Activated naive CD8-positive, alpha-beta T cell treated with anti-CD3 and anti-CD28 coated beads for 36 hours (primary cell): ENCODE data around the gene CXCL9. TPM values are rescaled to one million over a fixed set of nuclear protein-coding genes. Genes with fewer than 3 reads are reported as not detected.

Experiments
- DNase-seq: peaks from one replicate; pipeline ENCODE4 v3.0.0; 2021
- H3K27ac Mint-ChIP-seq: one replicate; pipeline ENCODE4 v1.8.0; 2022; ENCODE audit warnings: mild to moderate bottlenecking, moderate library complexity, mixed read lengths
- H3K27me3 Mint-ChIP-seq: one replicate; pipeline ENCODE4 v1.8.0; 2022; ENCODE audit warnings: mild to moderate bottlenecking, mixed read lengths
- H3K36me3 Mint-ChIP-seq: one replicate; pipeline ENCODE4 v1.8.0; 2021; ENCODE audit warnings: mild to moderate bottlenecking, mixed read lengths
- H3K4me1 Mint-ChIP-seq: one replicate; pipeline ENCODE4 v1.8.0; 2021; ENCODE audit warnings: mixed read lengths
- H3K4me3 Mint-ChIP-seq: one replicate; pipeline ENCODE4 v1.8.0; 2022; ENCODE audit warnings: mild to moderate bottlenecking, moderate library complexity, mixed read lengths
- H3K9me3 Mint-ChIP-seq: one replicate; pipeline ENCODE4 v1.8.0; 2022; ENCODE audit warnings: mixed read lengths
- total RNA-seq, 2 experiments: library from RNA; stranded (reverse); gene quantifications; one replicate each; pipeline ENCODE4 v1.2.3, GENCODE V29; 2021

Gene CXCL9
- total RNA-seq, 2 experiments from 2014 or later: 2.2 to 2.7 TPM

GRCh38 chr4:76023389-76023788 is 16.1 kb upstream of the CXCL9 start, which contains the start of gene CXCL10:
Gene CXCL10, minus strand, starts transcription at chr4:76023497. Its CDS starts 66 bp downstream, at chr4:76023431.
- peak within 1 kb of the TSS; percentile 25 for H3K27ac Mint-ChIP-seq
- DNase-seq: no peak
- peaks cover 29% of the 10 kb centered on the region for H3K4me1 Mint-ChIP-seq
- H3K36me3 Mint-ChIP-seq: no peaks in the 10 kb centered on the region
- H3K27me3 Mint-ChIP-seq: peaks cover 15% of the 10 kb centered on the region
- no peaks in the 10 kb centered on the region for H3K9me3 Mint-ChIP-seq
- H3K4me3 Mint-ChIP-seq: no peak within 1 kb of the TSS

DNA sequence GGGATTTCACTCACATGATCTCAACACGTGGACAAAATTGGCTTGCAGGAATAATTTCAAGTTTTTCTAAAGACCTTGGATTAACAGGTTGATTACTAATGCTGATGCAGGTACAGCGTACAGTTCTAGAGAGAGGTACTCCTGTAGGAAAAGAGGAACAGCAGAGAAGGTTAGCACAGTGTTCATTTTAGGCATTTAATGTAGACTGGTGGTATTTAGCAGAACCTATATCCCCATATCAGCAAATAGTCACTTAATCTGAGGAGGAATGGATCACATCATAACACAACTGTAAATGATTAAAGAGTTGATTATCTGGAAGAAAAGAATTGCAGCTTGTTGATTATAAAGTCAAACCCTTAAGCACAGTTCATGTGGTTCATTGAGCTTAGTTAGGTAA is 15.4 kb upstream of the CXCL9 start:
- Mint-ChIP-seq H3K4me3 (no peak overlapping the region), H3K27me3 (peaks cover 15% of the 10 kb centered on the region), H3K27ac (no peak overlapping the region), H3K9me3 (no peaks in the 10 kb centered on the region), H3K4me1 (peaks cover 22% of the 10 kb centered on the region), H3K36me3 (no peaks in the 10 kb centered on the region)
- no peak for DNase-seq

DNA sequence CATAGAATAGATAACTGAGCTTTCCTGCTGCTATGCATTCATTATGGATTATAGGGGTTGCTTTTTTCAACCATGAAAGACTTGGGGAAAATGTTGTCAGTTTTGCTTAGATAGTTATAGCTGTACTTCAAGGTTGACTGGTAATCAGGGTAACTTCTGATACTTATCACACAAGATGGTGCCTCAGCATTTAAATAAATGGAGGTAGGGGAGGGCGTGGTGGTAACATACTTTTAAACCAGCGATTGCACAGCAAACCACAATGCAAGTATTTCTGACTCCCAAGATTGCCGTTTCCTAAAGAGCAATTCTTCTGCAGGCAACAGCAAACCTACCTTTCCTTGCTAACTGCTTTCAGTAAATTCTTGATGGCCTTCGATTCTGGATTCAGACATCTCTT is 14.7 kb upstream of the CXCL9 start:
- peaks cover 18% of the 10 kb centered on the region for H3K4me1 Mint-ChIP-seq
- H3K9me3 Mint-ChIP-seq: no peaks in the 10 kb centered on the region
- H3K36me3 Mint-ChIP-seq: no peaks in the 10 kb centered on the region
- DNase-seq: no peak
- H3K4me3 Mint-ChIP-seq: no peak overlapping the region
- H3K27ac Mint-ChIP-seq: no peak overlapping the region
- peaks cover 15% of the 10 kb centered on the region for H3K27me3 Mint-ChIP-seq

GRCh38 chr4:76017056-76017686 is 9.9 kb upstream of the CXCL9 start:
- Mint-ChIP-seq H3K9me3 (no peaks in the 10 kb centered on the region), H3K27ac (no peak overlapping the region), H3K27me3 (peaks cover 7% of the 10 kb centered on the region), H3K4me1 (peaks cover 2% of the 10 kb centered on the region), H3K4me3 (no peak overlapping the region), H3K36me3 (no peaks in the 10 kb centered on the region)
- DNase-seq: no peak

DNA sequence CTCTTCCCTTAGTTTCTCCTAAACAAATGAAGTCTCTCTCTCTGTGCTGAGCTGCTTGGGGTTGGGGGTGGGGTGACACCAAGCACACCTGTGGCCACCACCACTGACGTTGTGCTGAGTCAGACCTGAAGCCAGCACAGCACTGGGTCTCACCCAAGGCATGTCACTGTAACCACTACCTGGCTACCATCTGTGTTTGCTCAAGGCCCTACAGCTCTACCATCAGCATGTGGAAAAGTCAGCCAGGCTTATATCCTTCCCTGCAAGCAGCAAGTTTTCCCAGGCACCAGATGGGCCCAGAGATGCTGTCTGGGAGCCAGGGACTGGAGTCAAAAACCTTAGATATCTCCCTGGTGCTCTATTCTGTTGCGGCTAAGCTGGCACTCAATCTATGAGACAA is 9.1 kb upstream of the CXCL9 start:
- peak; percentile 7 for DNase-seq
- no peaks in the 10 kb centered on the region for H3K9me3 Mint-ChIP-seq
- no peak overlapping the region for H3K4me3 Mint-ChIP-seq
- H3K36me3 Mint-ChIP-seq: no peaks in the 10 kb centered on the region
- peaks cover 2% of the 10 kb centered on the region for H3K4me1 Mint-ChIP-seq
- no peak overlapping the region for H3K27ac Mint-ChIP-seq
- peaks cover 3% of the 10 kb centered on the region for H3K27me3 Mint-ChIP-seq

- no peaks in the 10 kb centered on the region for H3K9me3 Mint-ChIP-seq
- DNase-seq: no peak
- H3K4me3 Mint-ChIP-seq: no peak overlapping the region
- no peaks in the 10 kb centered on the region for H3K36me3 Mint-ChIP-seq
- H3K27ac Mint-ChIP-seq: no peak overlapping the region
- peaks cover 2% of the 10 kb centered on the region for H3K4me1 Mint-ChIP-seq
- H3K27me3 Mint-ChIP-seq: peaks cover 3% of the 10 kb centered on the region
Observed at GRCh38 chr4:76013540-76013939, 6.2 kb upstream of the CXCL9 start.

- H3K27ac Mint-ChIP-seq: no peak overlapping the region
Observed at GRCh38 chr4:76012388-76012801, 5.1 kb upstream of the CXCL9 start.

GRCh38 chr4:76011700-76012387 is 4.5 kb upstream of the CXCL9 start:
- H3K27ac Mint-ChIP-seq: no peak overlapping the region
- no peaks in the 10 kb centered on the region for H3K36me3 Mint-ChIP-seq
- peaks cover 4% of the 10 kb centered on the region for H3K4me1 Mint-ChIP-seq
- DNase-seq: no peak
- H3K9me3 Mint-ChIP-seq: no peaks in the 10 kb centered on the region
- no peak overlapping the region for H3K4me3 Mint-ChIP-seq
- peaks cover 9% of the 10 kb centered on the region for H3K27me3 Mint-ChIP-seq

More at GRCh38 chr4:76012388-76012801, 5.1 kb upstream of the CXCL9 start:
- no peaks in the 10 kb centered on the region for H3K9me3 Mint-ChIP-seq
- peaks cover 9% of the 10 kb centered on the region for H3K27me3 Mint-ChIP-seq
- DNase-seq: no peak
- peaks cover 2% of the 10 kb centered on the region for H3K4me1 Mint-ChIP-seq
- no peaks in the 10 kb centered on the region for H3K36me3 Mint-ChIP-seq
- no peak overlapping the region for H3K4me3 Mint-ChIP-seq

GRCh38 chr4:76011018-76011670 is 3.8 kb upstream of the CXCL9 start:
- Mint-ChIP-seq H3K27ac (no peak overlapping the region), H3K9me3 (no peaks in the 10 kb centered on the region), H3K4me1 (peaks cover 4% of the 10 kb centered on the region)

DNA sequence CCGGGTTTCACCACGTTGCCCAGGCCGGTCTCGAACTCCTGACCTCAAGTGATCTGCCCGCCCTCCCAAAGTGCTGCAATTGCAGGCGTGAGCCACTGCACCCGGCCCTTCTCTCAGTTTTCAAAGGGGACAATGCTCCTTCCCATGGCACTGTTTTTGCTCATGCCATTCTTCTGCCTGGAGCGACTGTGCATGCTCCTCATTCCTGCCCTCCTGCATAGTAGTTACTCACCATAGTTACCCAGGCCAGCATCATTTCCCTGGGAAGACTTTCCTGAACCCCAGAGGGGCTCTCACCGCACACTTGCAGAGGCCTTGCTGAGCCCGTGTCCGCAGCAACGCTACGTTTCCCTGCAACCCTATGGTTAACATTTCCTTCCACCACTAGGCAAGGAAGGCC is 3.3 kb upstream of the CXCL9 start:
- no peak overlapping the region for H3K27ac Mint-ChIP-seq
- no peak for DNase-seq
- no peaks in the 10 kb centered on the region for H3K36me3 Mint-ChIP-seq
- H3K27me3 Mint-ChIP-seq: peaks cover 15% of the 10 kb centered on the region
- H3K4me3 Mint-ChIP-seq: no peak overlapping the region
- peaks cover 4% of the 10 kb centered on the region for H3K4me1 Mint-ChIP-seq
- no peaks in the 10 kb centered on the region for H3K9me3 Mint-ChIP-seq

More at GRCh38 chr4:76011018-76011670, 3.8 kb upstream of the CXCL9 start:
- Mint-ChIP-seq H3K36me3 (no peaks in the 10 kb centered on the region), H3K4me3 (no peak overlapping the region), H3K27me3 (peaks cover 11% of the 10 kb centered on the region)
- DNase-seq: no peak

- peaks cover 6% of the 10 kb centered on the region for H3K4me1 Mint-ChIP-seq
- no peaks in the 10 kb centered on the region for H3K36me3 Mint-ChIP-seq
- no peak for DNase-seq
- peaks cover 15% of the 10 kb centered on the region for H3K27me3 Mint-ChIP-seq
- H3K9me3 Mint-ChIP-seq: no peaks in the 10 kb centered on the region
- H3K4me3 Mint-ChIP-seq: no peak overlapping the region
- no peak overlapping the region for H3K27ac Mint-ChIP-seq
Observed at GRCh38 chr4:76009311-76009710, 2.0 kb upstream of the CXCL9 start.

- no peak overlapping the region for H3K4me3 Mint-ChIP-seq
- peaks cover 17% of the 10 kb centered on the region for H3K27me3 Mint-ChIP-seq
- H3K9me3 Mint-ChIP-seq: no peaks in the 10 kb centered on the region
- DNase-seq: no peak
- no peak overlapping the region for H3K27ac Mint-ChIP-seq
- peaks cover 13% of the 10 kb centered on the region for H3K4me1 Mint-ChIP-seq
- no peaks in the 10 kb centered on the region for H3K36me3 Mint-ChIP-seq
Observed at GRCh38 chr4:76003620-76004019, 3.7 kb downstream of the CXCL9 start.

DNA sequence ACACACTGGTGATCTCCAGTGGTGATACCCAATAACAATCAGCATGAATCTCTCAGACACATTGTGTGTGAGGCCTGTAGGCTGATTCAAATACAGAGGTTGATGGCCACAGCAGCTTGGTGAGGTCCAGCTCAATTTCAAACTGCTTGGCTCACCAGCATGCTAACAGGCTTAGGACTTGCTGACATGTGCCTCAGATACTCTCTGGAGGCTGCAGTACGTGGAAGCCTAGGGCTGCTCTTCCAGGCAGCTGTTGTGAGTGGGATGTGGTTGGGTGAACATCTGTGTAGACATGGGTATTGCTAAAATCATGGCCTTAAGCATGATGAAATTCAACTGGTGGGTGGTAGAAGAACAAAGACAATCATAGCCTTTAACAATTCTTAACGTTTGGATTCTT is 4.3 kb downstream of the CXCL9 start:
- peaks cover 14% of the 10 kb centered on the region for H3K27me3 Mint-ChIP-seq
- no peak overlapping the region for H3K4me3 Mint-ChIP-seq
- DNase-seq: no peak
- no peak overlapping the region for H3K27ac Mint-ChIP-seq
- no peaks in the 10 kb centered on the region for H3K9me3 Mint-ChIP-seq
- no peaks in the 10 kb centered on the region for H3K36me3 Mint-ChIP-seq
- peaks cover 13% of the 10 kb centered on the region for H3K4me1 Mint-ChIP-seq

DNA sequence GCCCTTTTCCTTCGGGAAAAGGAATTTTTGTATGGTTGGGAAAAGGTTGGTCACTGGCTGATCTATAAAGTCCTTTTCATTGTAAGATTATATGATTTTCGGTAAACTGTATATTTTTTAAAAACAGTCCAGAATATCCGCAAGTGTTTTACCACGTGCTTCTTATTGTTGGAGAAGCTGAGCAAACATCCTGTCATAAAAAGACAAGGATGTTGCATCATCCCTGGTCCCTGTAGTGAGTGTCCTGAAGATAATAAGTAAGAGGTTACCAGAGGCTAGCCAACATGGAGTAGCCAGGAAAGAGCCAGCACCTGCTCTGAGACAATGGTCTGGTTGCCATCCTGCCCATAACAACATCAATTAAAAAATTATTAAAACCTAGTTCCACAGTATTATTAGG is 5.1 kb downstream of the CXCL9 start:
- no peak overlapping the region for H3K4me3 Mint-ChIP-seq

GRCh38 chr4:76001700-76002099 is 5.6 kb downstream of the CXCL9 start:
- Mint-ChIP-seq H3K4me1 (peaks cover 11% of the 10 kb centered on the region), H3K9me3 (no peaks in the 10 kb centered on the region), H3K27ac (no peak overlapping the region), H3K27me3 (peaks cover 11% of the 10 kb centered on the region), H3K4me3 (no peak overlapping the region), H3K36me3 (no peaks in the 10 kb centered on the region)
- DNase-seq: no peak

More for the DNA sequence above, 5.1 kb downstream of the CXCL9 start:
- no peak for DNase-seq
- Mint-ChIP-seq H3K9me3 (no peaks in the 10 kb centered on the region), H3K27me3 (peaks cover 11% of the 10 kb centered on the region), H3K4me1 (peaks cover 12% of the 10 kb centered on the region), H3K27ac (no peak overlapping the region), H3K36me3 (no peaks in the 10 kb centered on the region)
